GM19468 (cell line): ENCODE results near the gene DDX39A.
"Not testable (repeated sequence)": the region's sequence is repeated elsewhere in the genome, so short reads cannot be mapped to it uniquely, and the experiment has no call there.

ENCODE experiments used
- ATAC-seq: cut with Tn5 transposase; IDR thresholded peaks from one replicate; pipeline ENCODE4 v1.9.1; 2021; ENCODE audit warnings: mild to moderate bottlenecking, moderate library complexity, moderate number of reproducible peaks; ENCODE audit not compliant: unreplicated experiment; ENCODE audit errors: extremely low read depth

Gene DDX39A

GRCh38 chr19:14395262-14395661 lies 23.9 kb downstream of the DDX39A start:
- no peak for ATAC-seq

GRCh38 chr19:14394167-14394566 lies 25.0 kb downstream of the DDX39A start:
- ATAC-seq = no peak

- no peak for ATAC-seq
Observed at GRCh38 chr19:14393329-14393728, 25.8 kb downstream of the DDX39A start.

- no peak for ATAC-seq
Observed at GRCh38 chr19:14391156-14391821, 27.9 kb downstream of the DDX39A start.

- no peak for ATAC-seq
Observed at GRCh38 chr19:14390548-14390947, 28.6 kb downstream of the DDX39A start.

- ATAC-seq = no peak
Observed at GRCh38 chr19:14385492-14385891, 33.6 kb downstream of the DDX39A start.

GRCh38 chr19:14383661-14384555 lies 35.2 kb downstream of the DDX39A start:
- no peak for ATAC-seq

- no peak for ATAC-seq
Observed at GRCh38 chr19:14381689-14382474, 37.3 kb downstream of the DDX39A start.

GRCh38 chr19:14379294-14380065 lies 39.7 kb downstream of the DDX39A start:
- ATAC-seq = no peak

- no peak for ATAC-seq
Observed at GRCh38 chr19:14378890-14379289, 40.3 kb downstream of the DDX39A start.

GRCh38 chr19:14377883-14378328 lies 41.2 kb downstream of the DDX39A start:
- no peak for ATAC-seq

- no peak for ATAC-seq
Observed at GRCh38 chr19:14375582-14376291, 43.4 kb downstream of the DDX39A start.

GRCh38 chr19:14375055-14375581 lies 44.0 kb downstream of the DDX39A start:
- no peak for ATAC-seq

- not testable (repeated sequence) for ATAC-seq
Observed at GRCh38 chr19:14374313-14374712, 44.8 kb downstream of the DDX39A start.

- not testable (repeated sequence) for ATAC-seq
Observed at GRCh38 chr19:14372384-14373077, 46.6 kb downstream of the DDX39A start.

GRCh38 chr19:14371301-14371821 lies 47.8 kb downstream of the DDX39A start:
- no peak for ATAC-seq

- ATAC-seq = no peak
Observed at GRCh38 chr19:14370940-14371280, 48.2 kb downstream of the DDX39A start.

- no peak for ATAC-seq
Observed at GRCh38 chr19:14370169-14370939, 48.8 kb downstream of the DDX39A start.
